Naive B cell (primary cell): ENCODE measurements around the gene SLC35F3. TPM values are rescaled to one million over a fixed set of nuclear protein-coding genes. Genes with fewer than 3 reads are reported as not detected.
A peak's percentile ranks its signal among the peaks of the same experiment; 100 is the strongest.
"Not testable (repeated sequence)": the region's sequence is repeated elsewhere in the genome, so short reads cannot be mapped to it uniquely, and the experiment has no call there.

Experiments used
- ATAC-seq, 2 donors: fragments of 150-1000 bp; cut with Tn5 transposase; 2 replicates each; pipeline ENCODE4 v1.10.0; 2021; ENCODE audit warnings: low read depth in 2 of 2, mild to moderate bottlenecking in 2 of 2, moderate library complexity in 2 of 2
- DNase-seq: peaks from one replicate; pipeline ENCODE4 v3.0.0; 2022
- H3K27ac Mint-ChIP-seq, 6 donors: one replicate each; pipeline ENCODE4 v1.8.0; 2020 to 2022; ENCODE audit warnings: mild to moderate bottlenecking in 6 of 6, mixed read lengths in 6 of 6, moderate library complexity in 5 of 6, inconsistent platforms in 2 of 6
- H3K27me3 Mint-ChIP-seq, 3 donors: one replicate each; pipeline ENCODE4 v1.8.0; 2021 to 2022; ENCODE audit warnings: mixed read lengths in 3 of 3, mild to moderate bottlenecking in 1 of 3
- H3K36me3 Mint-ChIP-seq, 2 donors: one replicate each; pipeline ENCODE4 v1.8.0; 2020 to 2022; ENCODE audit warnings: mixed read lengths in 2 of 2, inconsistent platforms in 1 of 2, mild to moderate bottlenecking in 1 of 2
- H3K4me1 Mint-ChIP-seq, 3 donors: one replicate each; pipeline ENCODE4 v1.8.0; 2020 to 2022; ENCODE audit warnings: mixed read lengths in 3 of 3, inconsistent platforms in 1 of 3, mild to moderate bottlenecking in 1 of 3, moderate library complexity in 1 of 3
- H3K4me3 Mint-ChIP-seq, 8 donors: one replicate each; pipeline ENCODE4 v1.8.0; 2020 to 2022; ENCODE audit warnings: mild to moderate bottlenecking in 8 of 8, mixed read lengths in 8 of 8, moderate library complexity in 8 of 8, inconsistent platforms in 2 of 8
- H3K9me3 Mint-ChIP-seq, 7 donors: one replicate each; pipeline ENCODE4 v1.8.0; 2020 to 2022; ENCODE audit warnings: mixed read lengths in 7 of 7, mild to moderate bottlenecking in 5 of 7, inconsistent platforms in 2 of 7, moderate library complexity in 1 of 7
- polyA plus RNA-seq, 6 donors: library from polyadenylated mRNA; unstranded; fragments of 300-500 nt; fragmentation: Illumina TruSeq; gene quantifications; one replicate each; pipeline ENCODE4 v1.2.3, GENCODE V29; 2021; ENCODE audit warnings: low read depth in 6 of 6

The SLC35F3 gene
- polyA plus RNA-seq, 6 donors from 2014 or later, result not detected

GRCh38 chr1:234111458-234112142 lies 207.1 kb downstream of the SLC35F3 start:
- H3K4me1 Mint-ChIP-seq, result peaks cover 0 to 4% (median 4%) of the 10 kb centered on the region in 3 donors
- no peak overlapping the region for H3K4me3 Mint-ChIP-seq
- no peaks in the 10 kb centered on the region for H3K36me3 Mint-ChIP-seq
- ATAC-seq, result no peak
- H3K27ac Mint-ChIP-seq, result peak overlapping the region in 1 of 6 donors; percentile 57
- H3K9me3 Mint-ChIP-seq, result no peaks in the 10 kb centered on the region
- peaks cover 9 to 41% (median 31%) of the 10 kb centered on the region in 3 donors for H3K27me3 Mint-ChIP-seq
- DNase-seq, result no peak

GRCh38 chr1:234114648-234115307 lies 210.3 kb downstream of the SLC35F3 start:
- Mint-ChIP-seq H3K4me1 (peaks cover 0 to 4% (median 4%) of the 10 kb centered on the region in 3 donors), H3K27ac (peak overlapping the region in 1 of 6 donors; percentile 10), H3K36me3 (no peaks in the 10 kb centered on the region), H3K27me3 (peaks cover 9 to 32% (median 27%) of the 10 kb centered on the region in 3 donors), H3K4me3 (no peak overlapping the region), H3K9me3 (no peaks in the 10 kb centered on the region)
- no peak for DNase-seq
- no peak for ATAC-seq

- no peak for ATAC-seq
- H3K9me3 Mint-ChIP-seq, result peaks cover 0 to 9% (median 2%) of the 10 kb centered on the region in 7 donors
- peaks cover 0 to 6% of the 10 kb centered on the region in 2 donors for H3K36me3 Mint-ChIP-seq
- H3K27ac Mint-ChIP-seq, result no peak overlapping the region
- H3K4me1 Mint-ChIP-seq, result peaks cover 0 to 4% (median 4%) of the 10 kb centered on the region in 3 donors
- no peak overlapping the region for H3K4me3 Mint-ChIP-seq
- DNase-seq, result no peak
- H3K27me3 Mint-ChIP-seq, result peaks cover 11 to 20% (median 14%) of the 10 kb centered on the region in 3 donors
Measured at GRCh38 chr1:234118911-234119310, 214.4 kb downstream of the SLC35F3 start.

GRCh38 chr1:234119431-234119830 lies 215.0 kb downstream of the SLC35F3 start:
- ATAC-seq (no peak), DNase-seq (no peak)
- Mint-ChIP-seq H3K36me3 (peaks cover 0 to 6% of the 10 kb centered on the region in 2 donors), H3K27ac (no peak overlapping the region), H3K4me1 (peaks cover 0 to 4% (median 3%) of the 10 kb centered on the region in 3 donors), H3K9me3 (peaks cover 0 to 9% (median 2%) of the 10 kb centered on the region in 7 donors), H3K27me3 (peaks cover 10 to 16% (median 16%) of the 10 kb centered on the region in 3 donors), H3K4me3 (no peak overlapping the region)

GRCh38 chr1:234120327-234120944 lies 216.0 kb downstream of the SLC35F3 start:
- Mint-ChIP-seq H3K4me1 (no peaks in the 10 kb centered on the region), H3K4me3 (no peak overlapping the region), H3K27ac (no peak overlapping the region), H3K27me3 (peaks cover 14 to 19% (median 14%) of the 10 kb centered on the region in 3 donors), H3K9me3 (peaks cover 0 to 9% (median 2%) of the 10 kb centered on the region in 7 donors), H3K36me3 (peaks cover 0 to 6% of the 10 kb centered on the region in 2 donors)
- ATAC-seq (no peak), DNase-seq (no peak)

GRCh38 chr1:234121659-234122058 lies 217.2 kb downstream of the SLC35F3 start:
- ATAC-seq, H3K36me3 Mint-ChIP-seq, DNase-seq, H3K4me3 Mint-ChIP-seq, H3K27ac Mint-ChIP-seq, H3K9me3 Mint-ChIP-seq, H3K4me1 Mint-ChIP-seq: not testable (repeated sequence)
- H3K27me3 Mint-ChIP-seq, result peaks cover 19 to 26% (median 25%) of the 10 kb centered on the region in 3 donors

- not testable (repeated sequence) for H3K4me1 Mint-ChIP-seq, H3K4me3 Mint-ChIP-seq, DNase-seq, H3K27ac Mint-ChIP-seq, H3K36me3 Mint-ChIP-seq, H3K9me3 Mint-ChIP-seq, ATAC-seq
- H3K27me3 Mint-ChIP-seq, result peaks cover 23 to 34% (median 32%) of the 10 kb centered on the region in 3 donors
Measured at GRCh38 chr1:234122571-234122970, 218.1 kb downstream of the SLC35F3 start.

- no peak for ATAC-seq
- Mint-ChIP-seq H3K4me3 (no peak overlapping the region), H3K27ac (peak overlapping the region in 1 of 6 donors; percentile 28), H3K36me3 (peaks cover 0 to 6% of the 10 kb centered on the region in 2 donors), H3K9me3 (peaks cover 0 to 9% (median 2%) of the 10 kb centered on the region in 7 donors), H3K27me3 (peaks cover 23 to 34% (median 32%) of the 10 kb centered on the region in 3 donors), H3K4me1 (no peaks in the 10 kb centered on the region)
- DNase-seq, result no peak
Measured at GRCh38 chr1:234123867-234124266, 219.4 kb downstream of the SLC35F3 start.

- ATAC-seq (no peak), DNase-seq (no peak)
- Mint-ChIP-seq H3K27me3 (peaks cover 23 to 34% (median 32%) of the 10 kb centered on the region in 3 donors), H3K36me3 (peaks cover 0 to 6% of the 10 kb centered on the region in 2 donors), H3K9me3 (peaks cover 0 to 9% (median 2%) of the 10 kb centered on the region in 7 donors), H3K4me1 (no peaks in the 10 kb centered on the region), H3K4me3 (no peak overlapping the region), H3K27ac (no peak overlapping the region)
Measured at GRCh38 chr1:234125283-234125682, 220.8 kb downstream of the SLC35F3 start.

GRCh38 chr1:234125714-234126113 lies 221.2 kb downstream of the SLC35F3 start:
- Mint-ChIP-seq H3K27me3 (peaks cover 23 to 34% (median 32%) of the 10 kb centered on the region in 3 donors), H3K4me1 (no peaks in the 10 kb centered on the region), H3K4me3 (no peak overlapping the region), H3K36me3 (peaks cover 0 to 6% of the 10 kb centered on the region in 2 donors), H3K27ac (peak overlapping the region in 1 of 6 donors; percentile 40), H3K9me3 (peaks cover 0 to 9% (median 2%) of the 10 kb centered on the region in 7 donors)
- no peak for ATAC-seq
- DNase-seq, result no peak

GRCh38 chr1:234127026-234127671 lies 222.7 kb downstream of the SLC35F3 start:
- Mint-ChIP-seq H3K4me3 (no peak overlapping the region), H3K9me3 (peaks cover 0 to 6% (median 2%) of the 10 kb centered on the region in 7 donors), H3K27ac (no peak overlapping the region), H3K4me1 (no peaks in the 10 kb centered on the region), H3K36me3 (peaks cover 0 to 6% of the 10 kb centered on the region in 2 donors), H3K27me3 (peaks cover 23 to 37% (median 37%) of the 10 kb centered on the region in 3 donors)
- DNase-seq, result no peak
- no peak for ATAC-seq

GRCh38 chr1:234132795-234133194 lies 228.3 kb downstream of the SLC35F3 start:
- ATAC-seq (no peak), DNase-seq (no peak)
- no peak overlapping the region for H3K27ac Mint-ChIP-seq
- no peaks in the 10 kb centered on the region for H3K4me1 Mint-ChIP-seq
- H3K4me3 Mint-ChIP-seq, result no peak overlapping the region
- peaks cover 4 to 16% (median 11%) of the 10 kb centered on the region in 3 donors for H3K27me3 Mint-ChIP-seq
- no peaks in the 10 kb centered on the region for H3K9me3 Mint-ChIP-seq
- H3K36me3 Mint-ChIP-seq, result no peaks in the 10 kb centered on the region

- H3K36me3 Mint-ChIP-seq, result no peaks in the 10 kb centered on the region
- no peak for DNase-seq
Measured at GRCh38 chr1:234134878-234135277, 230.4 kb downstream of the SLC35F3 start.

More at GRCh38 chr1:234134878-234135277, 230.4 kb downstream of the SLC35F3 start:
- Mint-ChIP-seq H3K4me3 (no peak overlapping the region), H3K4me1 (no peaks in the 10 kb centered on the region), H3K27me3 (peaks cover 4 to 19% (median 12%) of the 10 kb centered on the region in 3 donors), H3K9me3 (no peaks in the 10 kb centered on the region), H3K27ac (peak overlapping the region in 1 of 6 donors; percentile 17)
- no peak for ATAC-seq
